Measurements from ENCODE around the gene SRL. TPM values are rescaled to one million over a fixed set of nuclear protein-coding genes. Genes with fewer than 3 reads are reported as not detected.

SRL gene
- polyA plus RNA-seq, 1 of the 3 experiments (the other 2 are of a cell fraction) = not detected

DNA sequence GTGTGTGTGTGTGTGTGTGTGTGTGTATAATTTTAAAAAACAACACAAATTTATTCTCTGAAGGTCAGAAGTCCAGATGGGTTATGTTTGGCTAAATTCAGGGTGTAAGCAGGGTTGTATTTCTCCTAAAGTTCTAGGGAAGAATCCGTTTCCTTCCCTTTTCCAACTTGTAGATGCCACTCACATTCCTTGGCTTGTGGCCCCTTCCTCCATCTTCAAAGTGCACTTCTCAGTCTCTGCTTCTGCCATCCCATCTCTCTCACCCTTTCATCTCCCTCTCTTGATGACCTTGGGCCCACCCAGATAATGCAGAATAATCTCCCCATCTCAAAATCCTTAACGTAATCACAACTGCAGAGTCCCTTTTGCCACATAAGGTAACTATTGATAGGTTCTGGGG is 38.7 kb upstream of the SRL start:
- Histone ChIP-seq H3K4me2 (no peak overlapping the region), H3K27me3 (ENCODE audit: insufficient read depth) (no peaks in the 10 kb centered on the region), H3K9me3 (no peaks in the 10 kb centered on the region), H2AFZ (ENCODE audit: low read depth) (no peak overlapping the region), H4K20me1 (ENCODE audit: insufficient read depth) (no peaks in the 10 kb centered on the region), H3K9ac (no peak overlapping the region), H3K79me2 (ENCODE audit: insufficient read depth) (no peaks in the 10 kb centered on the region), H3F3A (replicated peaks; ENCODE audit: insufficient read depth) (no peaks in the 10 kb centered on the region), H3K9me2 (no peaks in the 10 kb centered on the region), H3K36me3 (replicated peaks in 1 of 2; ENCODE audit: control insufficient read depth in 1 of 2, insufficient read depth in 2 of 2, low read length in 1 of 2) (no peaks in the 10 kb centered on the region), H3K4me1 (ENCODE audit: control insufficient read depth in 1 of 2, insufficient read depth in 2 of 2, low read depth in 1 of 2, low read length in 1 of 2) (no peaks in the 10 kb centered on the region; a peak in 1 of 4 replicates), H3K4me3 (ENCODE audit: low read depth in 2 of 2, low read length in 1 of 2) (no peak overlapping the region), H3K27ac (ENCODE audit: low read depth in 2 of 2, low read length in 1 of 2) (no peak overlapping the region)
- ChIA-PET POLR2A (no interaction called here), CTCF (no interaction called here)
- DNase-seq = no peak
- no peak for TF ChIP-seq SIN3A (IDR thresholded peaks at IDR 0.05; ENCODE audit: borderline replicate concordance, low read depth, low read length)
- no peak for TF ChIP-seq YY1 (IDR thresholded peaks at IDR 0.05; ENCODE audit: low read depth)
- TF ChIP-seq GATA2 (CRISPR knock-in tag; IDR thresholded peaks at IDR 0.05) = no peak
- TF ChIP-seq RFX5 (IDR thresholded peaks at IDR 0.05; ENCODE audit: low read length) = no peak
- TF ChIP-seq, protein P1, sequence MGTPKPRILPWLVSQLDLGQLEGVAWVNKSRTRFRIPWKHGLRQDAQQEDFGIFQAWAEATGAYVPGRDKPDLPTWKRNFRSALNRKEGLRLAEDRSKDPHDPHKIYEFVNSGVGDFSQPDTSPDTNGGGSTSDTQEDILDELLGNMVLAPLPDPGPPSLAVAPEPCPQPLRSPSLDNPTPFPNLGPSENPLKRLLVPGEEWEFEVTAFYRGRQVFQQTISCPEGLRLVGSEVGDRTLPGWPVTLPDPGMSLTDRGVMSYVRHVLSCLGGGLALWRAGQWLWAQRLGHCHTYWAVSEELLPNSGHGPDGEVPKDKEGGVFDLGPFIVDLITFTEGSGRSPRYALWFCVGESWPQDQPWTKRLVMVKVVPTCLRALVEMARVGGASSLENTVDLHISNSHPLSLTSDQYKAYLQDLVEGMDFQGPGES (IDR thresholded peaks at IDR 0.05; ENCODE audit: low read depth, low read length) = no peak
- TF ChIP-seq EP300 (IDR thresholded peaks at IDR 0.05; ENCODE audit: borderline replicate concordance in 1 of 2, low read depth in 1 of 2, low read length in 1 of 2) = no peak
- WGBS (ENCODE audit: low lambda C conversion rate) = 85% methylated on average over 2 of the region's 2 CpGs

DNA sequence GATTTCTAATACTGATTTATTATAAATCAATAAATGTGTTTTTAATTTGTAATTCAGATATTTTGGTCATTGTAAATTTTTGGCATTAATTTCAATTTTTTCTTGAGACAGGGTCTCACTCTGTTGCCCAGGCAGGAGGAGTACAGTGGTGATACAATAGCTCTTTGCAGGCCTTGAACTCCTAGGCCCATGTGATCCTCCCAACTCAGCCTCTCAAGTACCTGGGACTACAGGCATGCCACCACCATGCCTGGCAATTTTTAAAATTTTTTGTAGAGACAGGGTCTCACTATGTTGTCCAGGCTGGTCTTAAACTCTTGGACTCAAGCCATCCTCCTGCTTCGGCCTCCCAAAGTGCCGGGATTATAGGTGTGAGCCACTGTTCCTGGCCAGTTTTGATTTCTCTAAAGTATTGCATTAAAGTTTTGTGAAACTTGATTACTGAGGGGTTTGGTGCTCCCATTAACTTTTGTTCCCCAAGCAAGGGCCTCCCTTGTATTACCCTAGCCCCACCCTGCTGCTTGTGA is 36.2 kb upstream of the SRL start:
- Histone ChIP-seq H4K20me1 (ENCODE audit: insufficient read depth) (no peaks in the 10 kb centered on the region), H3K4me2 (no peak overlapping the region), H3K4me3 (ENCODE audit: low read depth in 2 of 2, low read length in 1 of 2) (no peak overlapping the region), H3F3A (replicated peaks; ENCODE audit: insufficient read depth) (peaks cover 17% of the 10 kb centered on the region), H3K27me3 (ENCODE audit: insufficient read depth) (no peaks in the 10 kb centered on the region), H3K79me2 (ENCODE audit: insufficient read depth) (no peaks in the 10 kb centered on the region), H3K9me3 (no peaks in the 10 kb centered on the region), H2AFZ (ENCODE audit: low read depth) (no peak overlapping the region), H3K36me3 (replicated peaks in 1 of 2; ENCODE audit: control insufficient read depth in 1 of 2, insufficient read depth in 2 of 2, low read length in 1 of 2) (no peaks in the 10 kb centered on the region), H3K9ac (no peak overlapping the region), H3K9me2 (no peaks in the 10 kb centered on the region), H3K27ac (ENCODE audit: low read depth in 2 of 2, low read length in 1 of 2) (no peak overlapping the region), H3K4me1 (ENCODE audit: control insufficient read depth in 1 of 2, insufficient read depth in 2 of 2, low read depth in 1 of 2, low read length in 1 of 2) (no peaks in the 10 kb centered on the region; a peak in 1 of 4 replicates)
- ChIA-PET POLR2A (interaction anchor here (0.9 kb wide), 1 partner anchor 94 kb away, joined by 3 read pairs; no protein-coding TSS in a partner anchor), CTCF (interaction anchor here (1.0 to 18.0 kb wide), 5 partner anchors 11 to 116 kb away, joined by 3 to 203 read pairs (median 5); no protein-coding TSS in a partner anchor)
- TF ChIP-seq EZH2phosphoT487 (IDR thresholded peaks at IDR 0.05; ENCODE audit: borderline replicate concordance, low read depth) = no peak
- no peak for TF ChIP-seq TCF12 (IDR thresholded peaks at IDR 0.05)
- TF ChIP-seq RXRA (IDR thresholded peaks at IDR 0.05; ENCODE audit: borderline replicate concordance, low read depth) = no peak
- DNase-seq = no peak
- WGBS (ENCODE audit: low lambda C conversion rate) = 95% methylated on average over 2 of the region's 2 CpGs

DNA sequence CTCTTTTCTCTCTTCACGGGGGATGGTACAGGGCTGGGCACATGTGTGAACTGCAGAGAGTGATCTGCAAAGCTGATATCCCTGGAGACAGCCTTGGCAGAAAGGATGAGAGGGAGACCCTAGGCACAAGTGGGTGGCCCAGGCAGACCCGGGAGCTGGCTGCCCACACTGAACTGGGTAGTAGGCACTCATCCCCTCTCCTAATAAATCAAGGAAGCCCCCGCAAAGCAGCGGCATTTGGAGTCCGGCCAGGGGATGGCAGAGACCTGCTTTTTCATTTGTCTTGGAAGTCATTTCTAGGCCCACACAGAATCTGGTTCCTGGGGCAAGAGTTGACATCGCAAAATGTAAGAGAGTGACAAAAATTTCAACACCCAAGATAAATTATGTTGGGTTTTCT is 34.0 kb upstream of the SRL start:
- POLR2A ChIA-PET = interaction anchor here (0.7 kb wide), 1 partner anchor 39 kb away, joined by 4 read pairs; no protein-coding TSS in a partner anchor
- Histone ChIP-seq H3F3A (replicated peaks; ENCODE audit: insufficient read depth) (peaks cover 17% of the 10 kb centered on the region), H3K9me3 (no peaks in the 10 kb centered on the region), H3K4me1 (ENCODE audit: control insufficient read depth in 1 of 2, insufficient read depth in 2 of 2, low read depth in 1 of 2, low read length in 1 of 2) (peaks cover 0 to 5% of the 10 kb centered on the region in 2 experiments; a peak in 1 of 4 replicates), H3K4me2 (no peak overlapping the region), H3K27me3 (ENCODE audit: insufficient read depth) (no peaks in the 10 kb centered on the region), H3K4me3 (ENCODE audit: low read depth in 2 of 2, low read length in 1 of 2) (no peak overlapping the region), H3K27ac (ENCODE audit: low read depth in 2 of 2, low read length in 1 of 2) (no peak overlapping the region), H4K20me1 (ENCODE audit: insufficient read depth) (no peaks in the 10 kb centered on the region), H3K9ac (no peak overlapping the region), H3K9me2 (no peaks in the 10 kb centered on the region), H3K79me2 (ENCODE audit: insufficient read depth) (peaks cover 11% of the 10 kb centered on the region; the same call in 1 of the 2 replicates), H3K36me3 (replicated peaks in 1 of 2; ENCODE audit: control insufficient read depth in 1 of 2, insufficient read depth in 2 of 2, low read length in 1 of 2) (no peaks in the 10 kb centered on the region), H2AFZ (ENCODE audit: low read depth) (no peak overlapping the region)
- TF ChIP-seq GATA2 (CRISPR knock-in tag; IDR thresholded peaks at IDR 0.05) (peak; percentile 40; the same call in 1 of the 2 replicates), ELF1 (IDR thresholded peaks at IDR 0.05) (no peak)
- TF ChIP-seq, protein P2, sequence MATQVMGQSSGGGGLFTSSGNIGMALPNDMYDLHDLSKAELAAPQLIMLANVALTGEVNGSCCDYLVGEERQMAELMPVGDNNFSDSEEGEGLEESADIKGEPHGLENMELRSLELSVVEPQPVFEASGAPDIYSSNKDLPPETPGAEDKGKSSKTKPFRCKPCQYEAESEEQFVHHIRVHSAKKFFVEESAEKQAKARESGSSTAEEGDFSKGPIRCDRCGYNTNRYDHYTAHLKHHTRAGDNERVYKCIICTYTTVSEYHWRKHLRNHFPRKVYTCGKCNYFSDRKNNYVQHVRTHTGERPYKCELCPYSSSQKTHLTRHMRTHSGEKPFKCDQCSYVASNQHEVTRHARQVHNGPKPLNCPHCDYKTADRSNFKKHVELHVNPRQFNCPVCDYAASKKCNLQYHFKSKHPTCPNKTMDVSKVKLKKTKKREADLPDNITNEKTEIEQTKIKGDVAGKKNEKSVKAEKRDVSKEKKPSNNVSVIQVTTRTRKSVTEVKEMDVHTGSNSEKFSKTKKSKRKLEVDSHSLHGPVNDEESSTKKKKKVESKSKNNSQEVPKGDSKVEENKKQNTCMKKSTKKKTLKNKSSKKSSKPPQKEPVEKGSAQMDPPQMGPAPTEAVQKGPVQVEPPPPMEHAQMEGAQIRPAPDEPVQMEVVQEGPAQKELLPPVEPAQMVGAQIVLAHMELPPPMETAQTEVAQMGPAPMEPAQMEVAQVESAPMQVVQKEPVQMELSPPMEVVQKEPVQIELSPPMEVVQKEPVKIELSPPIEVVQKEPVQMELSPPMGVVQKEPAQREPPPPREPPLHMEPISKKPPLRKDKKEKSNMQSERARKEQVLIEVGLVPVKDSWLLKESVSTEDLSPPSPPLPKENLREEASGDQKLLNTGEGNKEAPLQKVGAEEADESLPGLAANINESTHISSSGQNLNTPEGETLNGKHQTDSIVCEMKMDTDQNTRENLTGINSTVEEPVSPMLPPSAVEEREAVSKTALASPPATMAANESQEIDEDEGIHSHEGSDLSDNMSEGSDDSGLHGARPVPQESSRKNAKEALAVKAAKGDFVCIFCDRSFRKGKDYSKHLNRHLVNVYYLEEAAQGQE (IDR thresholded peaks at IDR 0.05; ENCODE audit: low read depth, low read length) = no peak
- TF ChIP-seq, protein P1 (IDR thresholded peaks at IDR 0.05; ENCODE audit: low read depth, low read length) = no peak
- WGBS (ENCODE audit: low lambda C conversion rate) = 85% methylated on average over 6 of the region's 6 CpGs
- no peak for DNase-seq
- CTCF ChIA-PET = interaction anchor here (1.5 to 18.0 kb wide), 5 partner anchors 13 to 64 kb away, joined by 3 to 203 read pairs (median 23); no protein-coding TSS in a partner anchor
